GM12878 (cell line): ENCODE data around the gene MACROD2. TPM values are rescaled to one million over a fixed set of nuclear protein-coding genes. Genes with fewer than 3 reads are reported as not detected.

Source experiments
- ATAC-seq: fragments of 200-7000 bp; cut with Tn5 transposase; 3 replicates; pipeline ENCODE4 v1.9.1; 2020; ENCODE audit warnings: mild to moderate bottlenecking, moderate library complexity
- BruUV-seq: library from RNA; stranded (reverse); fragments of 400-500 nt; replicated peaks from 2 replicates; lab custom pipeline; 2021; lab: Mats Ljungman, UMichigan
- CTCF ChIA-PET: fragments of 300-600 bp; sonication (Branson Sonifier 250); formaldehyde crosslinking; extraction: SDS; loops from one replicate; lab custom pipeline; 2021; ENCODE audit warnings: inconsistent platforms; lab: Yijun Ruan, JAX
- POLR2A ChIA-PET: fragments of 350-600 bp; formaldehyde crosslinking; extraction: SDS; loops from one replicate; lab custom pipeline; 2021; ENCODE audit warnings: inconsistent platforms; lab: Charles Lee
- RAD21 ChIA-PET: fragments of 300-600 bp; sonication (Branson Sonifier 250); formaldehyde crosslinking; loops from one replicate; lab custom pipeline; 2023; ENCODE audit warnings: antibody characterized with exemption; ENCODE audit not compliant: unreplicated experiment; lab: Charles Lee
- SMC1A ChIA-PET: fragments of 300-600 bp; sonication (Branson Sonifier 250); formaldehyde crosslinking; loops from one replicate; lab custom pipeline; 2023; ENCODE audit not compliant: unreplicated experiment, uncharacterized antibody; lab: Charles Lee
- DNase-seq: peaks from one replicate; pipeline ENCODE4 v3.0.0-alpha.2; 2011; ENCODE audit warnings: low read depth, low spot score
- FAIRE-seq: peaks from 3 replicates; lab custom pipeline; 2011; peaks lifted over from hg19 to GRCh38; lab: Jason Lieb, UNC
- H2AFZ ChIP-seq: 2 replicates; pipeline ENCODE4 v1.6.0; 2011; ENCODE audit warnings: low read depth, low read length, control low read depth; ENCODE audit not compliant: control insufficient read depth
- H3K27ac ChIP-seq: 2 replicates; pipeline ENCODE4 v1.5.1; 2011; ENCODE audit warnings: control low read depth; ENCODE audit not compliant: control insufficient read depth, insufficient read depth
- H3K27me3 ChIP-seq, 2 experiments: replicated peaks in 1 of 2; 2 replicates each; pipeline versions ENCODE4 v1.6.0 to v1.6.1; 2011; ENCODE audit warnings: low read length in 1 of 2; ENCODE audit not compliant: control insufficient read depth in 2 of 2, insufficient read depth in 2 of 2
- H3K36me3 ChIP-seq, 2 experiments: 2 replicates each; pipeline ENCODE4 v1.5.1; 2011; ENCODE audit warnings: low read length in 1 of 2; ENCODE audit not compliant: control insufficient read depth in 2 of 2, insufficient read depth in 2 of 2
- H3K4me1 ChIP-seq: 2 replicates; pipeline ENCODE4 v1.6.1; 2011; ENCODE audit warnings: mild to moderate bottlenecking, low read length, moderate library complexity, mixed read lengths; ENCODE audit not compliant: control insufficient read depth, insufficient read depth
- H3K4me2 ChIP-seq: 2 replicates; pipeline ENCODE4 v1.6.0; 2011; ENCODE audit warnings: control low read depth; ENCODE audit not compliant: control insufficient read depth, insufficient read depth
- H3K4me3 ChIP-seq: fragments of 200-600 bp; sonication (generic); 2 replicates; pipeline ENCODE4 v1.5.1; 2016
- H3K79me2 ChIP-seq: 2 replicates; pipeline ENCODE4 v1.6.0; 2011; ENCODE audit warnings: low read length; ENCODE audit not compliant: control insufficient read depth, insufficient read depth
- H3K9ac ChIP-seq: 2 replicates; pipeline ENCODE4 v1.8.0; 2011; ENCODE audit warnings: low read length, control low read depth, mixed read lengths; ENCODE audit not compliant: control insufficient read depth, insufficient read depth
- H3K9me3 ChIP-seq: replicated peaks from 3 replicates; pipeline ENCODE4 v1.5.1; 2011; ENCODE audit warnings: mild to moderate bottlenecking, low read length; ENCODE audit not compliant: control insufficient read depth, insufficient read depth
- H4K20me1 ChIP-seq: 2 replicates; pipeline ENCODE4 v1.6.0; 2011; ENCODE audit not compliant: control insufficient read depth, insufficient read depth
- GABPA ChIP-seq: IDR thresholded peaks from 2 replicates; pipeline ENCODE4 v1.6.1; 2014; ENCODE audit warnings: antibody characterized with exemption, low read depth, mild to moderate bottlenecking, inconsistent platforms
- JUND ChIP-seq: IDR thresholded peaks from 2 replicates; pipeline ENCODE4 v1.6.1; 2012; ENCODE audit warnings: low read depth, mild to moderate bottlenecking, low read length, improper control_type of control experiment, moderate library complexity
- NBN ChIP-seq: fragments of 450-650 bp; IDR thresholded peaks from 2 replicates; pipeline ENCODE4 v1.6.1; 2016
- RUNX3 ChIP-seq: IDR thresholded peaks from 2 replicates; pipeline ENCODE4 v1.6.1; 2012; ENCODE audit warnings: low read length, inconsistent platforms
- WGBS: methylation state at CpG from one replicate; pipeline ENCODE4 v1.1.6; 2016; ENCODE audit warnings: low lambda C conversion rate; ENCODE audit not compliant: insufficient replicate concordance, insufficient coverage; ENCODE audit errors: missing lambda C conversion rate; 5-methylcytosine and 5-hydroxymethylcytosine counted together
- in situ Hi-C: fragments of 300-500 bp; cut with MboI; formaldehyde crosslinking; loops from 9 replicates; pipeline ENCODE4 v1.14.3; 2018; ENCODE audit warnings: mixed read lengths
- intact Hi-C: fragments of 100-400 bp; cut with micrococcal nuclease; formaldehyde crosslinking; loops from one replicate; pipeline ENCODE4 v1.14.2; 2022; ENCODE audit not compliant: unreplicated experiment
- polyA plus RNA-seq, 11 experiments: library from polyadenylated mRNA; depleted of rRNA in 4 of 11; unstranded in 6 of 11; stranded (reverse) in 5 of 11; fragments of >200 nt; fragmentation: Nextera tagmentation in 4 of 11; fragmentation: Illumina TruSeq in 1 of 11; extraction: Ambion mirVana in 4 of 11; extraction: Trizol in 1 of 11; gene quantifications; 1 replicate in 1 of 11; 2 replicates in 10 of 11; pipeline versions ENCODE4 v1.2.1 to v1.2.3, GENCODE V29; 2011 to 2016; ENCODE audit warnings: inconsistent platforms in 2 of 11, missing spikeins in 2 of 11, low read depth in 1 of 11
- total RNA-seq, 4 experiments: library from RNA; depleted of rRNA in 3 of 4; stranded (reverse); fragments of >200 nt in 3 of 4; fragmentation: Illumina TruSeq in 1 of 4; extraction: Trizol in 1 of 4; gene quantifications; 2 replicates each; pipeline versions ENCODE4 v1.2.1 to v1.2.3, GENCODE V29; 2013 to 2021
- TF ChIP-seq, protein P1 (sequence below): IDR thresholded peaks from 2 replicates; pipeline ENCODE4 v1.6.1; 2012; ENCODE audit warnings: improper control_type of control experiment, low read depth, low read length; ENCODE audit not compliant: insufficient replicate concordance
- TF ChIP-seq, protein P2 (sequence below): IDR thresholded peaks from 2 replicates; pipeline ENCODE4 v1.6.1; 2011; ENCODE audit warnings: low read depth, mild to moderate bottlenecking, low read length, moderate library complexity, borderline replicate concordance; ENCODE audit errors: extremely low read depth

MACROD2 gene
- total and polyA plus RNA-seq, 10 of the 15 experiments (the other 5 are each of a cell fraction or from before 2014, with no cell fraction given), result 1.1 to 21.5 (median 2.2) TPM

DNA sequence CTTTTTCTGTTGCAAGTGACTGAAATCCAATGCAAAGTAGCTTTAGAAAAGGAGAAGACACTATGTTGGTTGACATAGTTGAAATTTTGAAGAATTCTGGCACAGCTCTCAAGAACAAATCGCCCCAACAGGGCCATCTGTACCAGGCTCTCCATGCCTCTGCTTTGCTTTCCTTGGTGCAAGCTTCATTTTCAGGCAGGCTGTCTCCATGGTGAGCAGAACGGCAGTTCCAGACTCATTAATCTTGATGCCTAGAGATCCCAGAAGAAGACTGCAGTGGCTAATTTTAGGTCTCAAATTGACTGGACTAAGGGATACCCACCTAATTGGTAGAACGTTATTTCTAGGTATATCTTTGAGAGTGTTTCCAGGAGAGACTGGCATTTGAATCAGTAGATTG is 1292.8 kb downstream of the MACROD2 start (continued):
- TF ChIP-seq, protein P1, sequence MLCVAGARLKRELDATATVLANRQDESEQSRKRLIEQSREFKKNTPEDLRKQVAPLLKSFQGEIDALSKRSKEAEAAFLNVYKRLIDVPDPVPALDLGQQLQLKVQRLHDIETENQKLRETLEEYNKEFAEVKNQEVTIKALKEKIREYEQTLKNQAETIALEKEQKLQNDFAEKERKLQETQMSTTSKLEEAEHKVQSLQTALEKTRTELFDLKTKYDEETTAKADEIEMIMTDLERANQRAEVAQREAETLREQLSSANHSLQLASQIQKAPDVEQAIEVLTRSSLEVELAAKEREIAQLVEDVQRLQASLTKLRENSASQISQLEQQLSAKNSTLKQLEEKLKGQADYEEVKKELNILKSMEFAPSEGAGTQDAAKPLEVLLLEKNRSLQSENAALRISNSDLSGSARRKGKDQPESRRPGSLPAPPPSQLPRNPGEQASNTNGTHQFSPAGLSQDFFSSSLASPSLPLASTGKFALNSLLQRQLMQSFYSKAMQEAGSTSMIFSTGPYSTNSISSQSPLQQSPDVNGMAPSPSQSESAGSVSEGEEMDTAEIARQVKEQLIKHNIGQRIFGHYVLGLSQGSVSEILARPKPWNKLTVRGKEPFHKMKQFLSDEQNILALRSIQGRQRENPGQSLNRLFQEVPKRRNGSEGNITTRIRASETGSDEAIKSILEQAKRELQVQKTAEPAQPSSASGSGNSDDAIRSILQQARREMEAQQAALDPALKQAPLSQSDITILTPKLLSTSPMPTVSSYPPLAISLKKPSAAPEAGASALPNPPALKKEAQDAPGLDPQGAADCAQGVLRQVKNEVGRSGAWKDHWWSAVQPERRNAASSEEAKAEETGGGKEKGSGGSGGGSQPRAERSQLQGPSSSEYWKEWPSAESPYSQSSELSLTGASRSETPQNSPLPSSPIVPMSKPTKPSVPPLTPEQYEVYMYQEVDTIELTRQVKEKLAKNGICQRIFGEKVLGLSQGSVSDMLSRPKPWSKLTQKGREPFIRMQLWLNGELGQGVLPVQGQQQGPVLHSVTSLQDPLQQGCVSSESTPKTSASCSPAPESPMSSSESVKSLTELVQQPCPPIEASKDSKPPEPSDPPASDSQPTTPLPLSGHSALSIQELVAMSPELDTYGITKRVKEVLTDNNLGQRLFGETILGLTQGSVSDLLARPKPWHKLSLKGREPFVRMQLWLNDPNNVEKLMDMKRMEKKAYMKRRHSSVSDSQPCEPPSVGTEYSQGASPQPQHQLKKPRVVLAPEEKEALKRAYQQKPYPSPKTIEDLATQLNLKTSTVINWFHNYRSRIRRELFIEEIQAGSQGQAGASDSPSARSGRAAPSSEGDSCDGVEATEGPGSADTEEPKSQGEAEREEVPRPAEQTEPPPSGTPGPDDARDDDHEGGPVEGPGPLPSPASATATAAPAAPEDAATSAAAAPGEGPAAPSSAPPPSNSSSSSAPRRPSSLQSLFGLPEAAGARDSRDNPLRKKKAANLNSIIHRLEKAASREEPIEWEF, result no peak
- no peak for TF ChIP-seq NBN
- TF ChIP-seq JUND, result no peak

DNA sequence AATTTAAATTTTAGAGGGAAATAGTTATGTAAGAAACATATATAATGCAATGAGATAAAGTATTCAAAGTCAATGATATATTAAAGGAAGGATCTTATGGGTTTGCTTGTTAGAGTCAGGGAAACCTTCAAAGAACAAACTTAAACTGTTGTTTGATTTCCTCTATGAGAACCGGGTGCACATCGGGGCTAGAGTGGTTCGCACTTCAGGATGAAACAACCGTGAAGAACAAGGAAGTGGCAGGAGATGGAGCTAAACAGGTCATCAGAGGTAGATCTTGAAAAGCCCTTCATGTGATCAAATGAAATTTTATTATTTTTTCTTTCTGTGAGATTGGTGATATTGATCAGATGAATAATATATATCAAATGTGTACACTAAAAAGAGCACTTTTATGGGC is 1294.0 kb downstream of the MACROD2 start:
- H3K27ac ChIP-seq, result no peak overlapping the region
- H4K20me1 ChIP-seq, result no peaks in the 10 kb centered on the region
- H3K9ac ChIP-seq, result no peak overlapping the region
- H3K4me2 ChIP-seq, result no peak overlapping the region
- no peak for DNase-seq
- H3K27me3 ChIP-seq, result no peaks in the 10 kb centered on the region
- BruUV-seq, result no TSS peak
- CTCF ChIA-PET, result no interaction called here
- no peak for TF ChIP-seq RUNX3
- TF ChIP-seq GABPA, result no peak
- TF ChIP-seq, protein P2, sequence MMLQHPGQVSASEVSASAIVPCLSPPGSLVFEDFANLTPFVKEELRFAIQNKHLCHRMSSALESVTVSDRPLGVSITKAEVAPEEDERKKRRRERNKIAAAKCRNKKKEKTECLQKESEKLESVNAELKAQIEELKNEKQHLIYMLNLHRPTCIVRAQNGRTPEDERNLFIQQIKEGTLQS, result no peak
- TF ChIP-seq, all 136 proteins: peak for 0
- SMC1A ChIA-PET, result no interaction called here
- Histone ChIP-seq H3K79me2 (no peaks in the 10 kb centered on the region), H3K36me3 (no peaks in the 10 kb centered on the region), H2AFZ (no peak overlapping the region), H3K9me3 (no peaks in the 10 kb centered on the region; the same call in 2 of the 3 replicates), H3K4me3 (no peak overlapping the region), H3K4me1 (no peaks in the 10 kb centered on the region; the same call in 1 of the 2 replicates)
- FAIRE-seq (no peak), ATAC-seq (no peak)
- in situ Hi-C loops (no loop called here), intact Hi-C loops (no loop called here)
- RAD21 ChIA-PET, result no interaction called here
- POLR2A ChIA-PET, result no interaction called here
- WGBS, result 70% methylated on average over 4 of the region's 4 CpGs
